Cardiac muscle cell (in vitro differentiated cells and primary cell): ENCODE measurements around the gene HCFC1. TPM values are rescaled to one million over a fixed set of nuclear protein-coding genes. Genes with fewer than 3 reads are reported as not detected.

Source experiments
- DNase-seq, 2 donors: peaks; one replicate each; pipeline versions ENCODE4 v3.0.0 to v3.0.0-alpha.2; 2010 to 2017; ENCODE audit warnings: low read depth in 1 of 2, low spot score in 1 of 2
- H3K27ac ChIP-seq: fragments of 200-600 bp; sonication (generic); 2 replicates; pipeline ENCODE4 v1.5.1; 2016
- H3K27me3 ChIP-seq: fragments of 200-600 bp; sonication (generic); 2 replicates; pipeline ENCODE4 v1.6.0; 2016; ENCODE audit warnings: control low read depth
- H3K36me3 ChIP-seq: fragments of 200-600 bp; sonication (generic); 2 replicates; pipeline ENCODE4 v1.5.1; 2016; ENCODE audit warnings: control low read depth
- H3K4me1 ChIP-seq: fragments of 200-600 bp; sonication (generic); 2 replicates; pipeline ENCODE4 v1.8.1; 2017; ENCODE audit warnings: low read depth, mild to moderate bottlenecking, mixed run types
- H3K4me3 ChIP-seq: fragments of 200-600 bp; sonication (generic); 2 replicates; pipeline ENCODE4 v1.5.1; 2016; ENCODE audit warnings: mild to moderate bottlenecking
- H3K9me3 ChIP-seq: fragments of 200-600 bp; sonication (generic); 2 replicates; pipeline ENCODE4 v1.5.1; 2017; ENCODE audit warnings: low read depth, mild to moderate bottlenecking, control low read depth
- polyA plus RNA-seq: library from polyadenylated mRNA; unstranded; fragments of >200 nt; fragmentation: Nextera tagmentation; extraction: Ambion mirVana; gene quantifications from 2 replicates; pipeline ENCODE4 v1.2.1, GENCODE V29; 2016
- total RNA-seq: library from RNA; depleted of rRNA; stranded (reverse); fragments of >200 nt; gene quantifications from 2 replicates; pipeline ENCODE4 v1.2.3, GENCODE V29; 2016
- TF ChIP-seq, protein P1 (sequence below): IDR thresholded peaks from 2 replicates; pipeline ENCODE4 v1.5.1; 2012; ENCODE audit warnings: low read depth, mild to moderate bottlenecking, low read length

The HCFC1 gene
- total and polyA plus RNA-seq, 2 experiments from 2014 or later: 21.5 to 85.6 TPM

GRCh38 chrX:153941336-153942252 is 30.0 kb downstream of the HCFC1 start:
- H3K27me3 ChIP-seq: no peaks in the 10 kb centered on the region
- H3K4me3 ChIP-seq: no peak overlapping the region
- H3K27ac ChIP-seq: no peak overlapping the region
- no peaks in the 10 kb centered on the region for H3K9me3 ChIP-seq
- no peak for DNase-seq
- H3K36me3 ChIP-seq: no peaks in the 10 kb centered on the region
- H3K4me1 ChIP-seq: no peaks in the 10 kb centered on the region
- TF ChIP-seq, protein P1, sequence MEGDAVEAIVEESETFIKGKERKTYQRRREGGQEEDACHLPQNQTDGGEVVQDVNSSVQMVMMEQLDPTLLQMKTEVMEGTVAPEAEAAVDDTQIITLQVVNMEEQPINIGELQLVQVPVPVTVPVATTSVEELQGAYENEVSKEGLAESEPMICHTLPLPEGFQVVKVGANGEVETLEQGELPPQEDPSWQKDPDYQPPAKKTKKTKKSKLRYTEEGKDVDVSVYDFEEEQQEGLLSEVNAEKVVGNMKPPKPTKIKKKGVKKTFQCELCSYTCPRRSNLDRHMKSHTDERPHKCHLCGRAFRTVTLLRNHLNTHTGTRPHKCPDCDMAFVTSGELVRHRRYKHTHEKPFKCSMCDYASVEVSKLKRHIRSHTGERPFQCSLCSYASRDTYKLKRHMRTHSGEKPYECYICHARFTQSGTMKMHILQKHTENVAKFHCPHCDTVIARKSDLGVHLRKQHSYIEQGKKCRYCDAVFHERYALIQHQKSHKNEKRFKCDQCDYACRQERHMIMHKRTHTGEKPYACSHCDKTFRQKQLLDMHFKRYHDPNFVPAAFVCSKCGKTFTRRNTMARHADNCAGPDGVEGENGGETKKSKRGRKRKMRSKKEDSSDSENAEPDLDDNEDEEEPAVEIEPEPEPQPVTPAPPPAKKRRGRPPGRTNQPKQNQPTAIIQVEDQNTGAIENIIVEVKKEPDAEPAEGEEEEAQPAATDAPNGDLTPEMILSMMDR: no peak

- H3K9me3 ChIP-seq: no peaks in the 10 kb centered on the region
- TF ChIP-seq, protein P1: no peak
- H3K27ac ChIP-seq: no peak overlapping the region
- H3K4me3 ChIP-seq: no peak overlapping the region
- no peak for DNase-seq
- no peaks in the 10 kb centered on the region for H3K27me3 ChIP-seq
- no peaks in the 10 kb centered on the region for H3K36me3 ChIP-seq
- no peaks in the 10 kb centered on the region for H3K4me1 ChIP-seq
These were observed 32.0 kb downstream of the HCFC1 start for GRCh38 chrX:153939573-153939972.

DNA sequence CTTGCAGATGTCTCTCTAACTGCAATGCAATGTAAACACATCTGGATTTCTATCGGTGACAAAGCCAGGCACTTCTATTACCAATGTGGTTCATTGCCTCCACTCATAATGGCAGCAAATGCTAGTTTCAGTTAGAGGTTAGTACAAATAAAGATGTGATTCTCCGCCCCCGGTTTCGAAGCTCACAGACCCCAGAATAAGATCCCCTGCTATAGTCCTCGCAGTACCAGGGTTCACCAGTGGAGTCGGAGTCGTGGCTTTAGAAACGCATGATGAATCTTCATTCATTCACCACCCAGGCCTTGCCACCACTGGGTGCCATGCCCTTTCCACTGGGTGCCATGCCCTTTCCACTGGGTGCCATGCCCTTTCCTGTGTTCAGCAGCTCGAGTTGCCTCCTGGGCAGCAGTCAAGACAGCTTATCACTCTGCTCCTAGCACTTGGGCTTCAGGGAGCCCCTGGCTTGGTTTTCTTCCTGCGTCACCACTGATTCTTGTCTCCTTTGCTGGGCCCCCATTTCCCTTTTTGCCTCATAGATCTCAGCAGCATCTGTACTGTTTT is 33.3 kb downstream of the HCFC1 start:
- DNase-seq: no peak
- no peaks in the 10 kb centered on the region for H3K36me3 ChIP-seq
- H3K27ac ChIP-seq: no peak overlapping the region

DNA sequence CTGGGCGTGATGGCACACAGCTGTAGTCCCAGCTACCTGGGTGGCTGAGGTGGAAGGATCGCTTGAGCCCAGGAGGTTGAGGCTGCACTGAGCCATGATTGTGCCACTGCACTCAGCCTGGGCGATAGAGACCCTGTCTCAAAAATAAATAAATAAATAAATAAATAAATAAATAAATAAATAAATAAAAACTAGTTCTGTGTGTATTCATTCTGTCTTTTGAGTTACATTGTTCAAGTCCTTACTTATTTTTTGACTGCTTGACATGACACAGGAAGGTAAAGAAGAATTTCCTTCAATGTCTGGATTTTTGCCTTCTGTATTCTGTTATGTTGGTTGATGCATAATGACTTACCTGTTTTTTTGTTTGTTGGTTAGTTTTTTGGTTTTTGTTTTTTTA is 34.6 kb downstream of the HCFC1 start:
- H3K27ac ChIP-seq: no peak overlapping the region
- no peaks in the 10 kb centered on the region for H3K27me3 ChIP-seq
- no peak overlapping the region for H3K4me3 ChIP-seq
- TF ChIP-seq, protein P1: no peak
- H3K4me1 ChIP-seq: no peaks in the 10 kb centered on the region
- H3K9me3 ChIP-seq: no peaks in the 10 kb centered on the region
- H3K36me3 ChIP-seq: no peaks in the 10 kb centered on the region
- no peak for DNase-seq

More for the DNA sequence above, 33.3 kb downstream of the HCFC1 start:
- no peak overlapping the region for H3K4me3 ChIP-seq
- H3K27me3 ChIP-seq: no peaks in the 10 kb centered on the region
- H3K4me1 ChIP-seq: no peaks in the 10 kb centered on the region
- TF ChIP-seq, protein P1: no peak
- H3K9me3 ChIP-seq: no peaks in the 10 kb centered on the region

DNA sequence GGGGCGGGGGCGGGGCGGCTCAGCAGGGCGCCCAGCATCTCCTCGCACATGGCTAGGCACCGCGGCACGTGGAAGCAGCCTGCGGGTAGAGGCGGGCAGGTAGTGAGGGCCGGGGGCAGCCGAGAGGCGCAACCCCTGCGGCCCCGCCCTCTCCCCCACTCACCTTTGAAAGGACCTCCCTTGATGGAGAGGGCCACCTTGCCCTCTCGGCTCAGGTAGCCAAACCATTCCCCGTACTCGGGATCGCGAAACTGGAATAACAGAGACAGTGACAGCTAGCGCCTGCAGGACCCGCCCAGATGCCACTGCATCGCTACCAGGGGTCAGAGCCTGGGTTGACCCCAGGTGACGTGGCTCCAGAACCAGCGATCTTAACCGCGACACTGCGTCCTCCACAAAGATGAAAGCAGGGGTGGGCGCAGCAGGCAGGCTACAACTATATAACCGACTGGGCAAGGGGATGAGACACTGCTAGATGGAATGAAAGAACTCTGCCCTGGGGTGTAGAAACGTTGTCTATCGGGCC is 36.2 kb downstream of the HCFC1 start:
- Histone ChIP-seq H3K9me3 (no peaks in the 10 kb centered on the region), H3K27ac (no peak overlapping the region), H3K27me3 (no peaks in the 10 kb centered on the region), H3K4me3 (peak overlapping the region; percentile 40), H3K4me1 (no peaks in the 10 kb centered on the region), H3K36me3 (no peaks in the 10 kb centered on the region)
- no peak for DNase-seq
- TF ChIP-seq, protein P1: no peak
